K562 treated with DMSO at 1 percent for 12 hours (cell line): ENCODE results near the gene SAA2. TPM values are rescaled to one million over a fixed set of nuclear protein-coding genes. Genes with fewer than 3 reads are reported as not detected.

ENCODE experiments used
- total RNA-seq: library from RNA; unstranded; fragments of 300-600 nt; gene quantifications from 2 replicates; pipeline ENCODE4 v1.2.3, GENCODE V29; 2022; ENCODE audit not compliant: insufficient read depth

SAA2 gene
- total RNA-seq = not detected in 2 replicates

GRCh38 chr11:18248561-18248960 lies at the start of gene SAA2:
SAA2 (minus strand) TSS chr11:18248668; CDS start chr11:18248011, 657 bp downstream.

GRCh38 chr11:18265949-18266348 lies 17.5 kb upstream of the SAA2 start, which contains the start of gene SAA1:
SAA1 (plus strand) TSS chr11:18266264; CDS start chr11:18266888, 624 bp downstream.

GRCh38 chr11:18236664-18237356 lies 11.7 kb downstream of the SAA2 start, which contains the start of gene SAA4:
SAA4 (minus strand) TSS chr11:18236802; CDS start chr11:18235926, 876 bp downstream.

Other genes with a start within 250 kb of the SAA2 start
- 31.4 and 64.8 TPM in 2 replicates for gene SERGEF, start 235.6 kb downstream of the SAA2 start, total RNA-seq
- 0.73 TPM in 1 of 2 replicates, not detected in the other for gene TPH1, start 202.4 kb downstream of the SAA2 start, total RNA-seq
- 17.3 and 22.1 TPM in 2 replicates for gene SAAL1, start 142.6 kb downstream of the SAA2 start, total RNA-seq
- gene MRGPRX3, start 116.1 kb downstream of the SAA2 start, total RNA-seq = not detected in 2 replicates
- gene MRGPRX4, start 75.8 kb downstream of the SAA2 start, total RNA-seq = not detected in 2 replicates
- gene SAA4, start 11.9 kb downstream of the SAA2 start, total RNA-seq = not detected in 2 replicates
- not detected in 2 replicates for gene SAA1, start 17.6 kb upstream of the SAA2 start, total RNA-seq
- 8.5 and 18.4 TPM in 2 replicates for gene HPS5, start 73.5 kb upstream of the SAA2 start, total RNA-seq
- 18.1 and 40.7 TPM in 2 replicates for gene GTF2H1, start 73.9 kb upstream of the SAA2 start, total RNA-seq
- gene LDHA, start 145.9 kb upstream of the SAA2 start, total RNA-seq = 176 and 223 TPM in 2 replicates
- gene LDHC, start 163.7 kb upstream of the SAA2 start, total RNA-seq = not detected in 2 replicates
- gene LDHAL6A, start 207.2 kb upstream of the SAA2 start, total RNA-seq = 0.25 TPM in 1 of 2 replicates, not detected in the other